HG03378 (cell line): ENCODE measurements around the gene PACC1.
A peak's percentile ranks its signal among the peaks of the same experiment; 100 is the strongest.

ENCODE experiments used
- ATAC-seq: cut with Tn5 transposase; IDR thresholded peaks from one replicate; pipeline ENCODE4 v1.9.1; 2021; ENCODE audit warnings: mild to moderate bottlenecking, moderate library complexity; ENCODE audit not compliant: unreplicated experiment

PACC1 gene

GRCh38 chr1:212438831-212439237 lies 24.1 kb upstream of the PACC1 start:
- no peak for ATAC-seq

DNA sequence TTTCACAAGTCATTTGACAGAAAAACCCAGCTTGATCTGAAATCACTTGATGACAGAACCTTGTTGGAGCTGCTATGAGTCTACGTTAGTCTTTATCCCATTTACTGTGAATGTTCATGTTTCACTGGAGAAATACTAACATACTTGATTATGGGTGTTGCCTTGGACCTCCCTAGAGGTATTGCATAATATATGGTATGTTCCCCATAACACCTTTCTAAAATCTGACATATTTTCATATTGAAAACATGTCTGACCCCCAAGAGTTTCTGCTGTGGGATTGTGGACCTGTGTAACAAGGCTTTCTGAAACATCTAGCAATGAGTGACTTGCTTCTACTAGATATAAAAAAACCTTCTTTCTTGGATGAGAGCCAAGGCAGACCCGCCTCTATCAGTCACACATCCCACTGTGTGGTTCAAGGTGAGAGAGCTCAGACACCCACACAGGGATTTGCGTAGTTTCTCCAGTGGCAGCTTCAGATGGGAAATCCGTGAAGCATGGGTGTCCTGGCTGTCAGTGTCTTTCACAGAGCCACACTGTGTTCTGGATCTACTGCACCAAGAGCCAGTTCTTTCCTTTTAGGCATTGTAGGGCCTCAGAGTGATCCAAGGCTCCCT lies 22.6 kb upstream of the PACC1 start:
- no peak for ATAC-seq

GRCh38 chr1:212434992-212435391 lies 20.3 kb upstream of the PACC1 start:
- ATAC-seq, result no peak

- ATAC-seq, result no peak
Measured at GRCh38 chr1:212433577-212434462, 19.1 kb upstream of the PACC1 start.

- peak; percentile 75 for ATAC-seq
Measured at GRCh38 chr1:212432661-212433576, 18.2 kb upstream of the PACC1 start, which contains the start of gene NENF. TSS of gene NENF (plus strand) at chr1:212432920. CDS start at chr1:212432944, 24 bp downstream.

DNA sequence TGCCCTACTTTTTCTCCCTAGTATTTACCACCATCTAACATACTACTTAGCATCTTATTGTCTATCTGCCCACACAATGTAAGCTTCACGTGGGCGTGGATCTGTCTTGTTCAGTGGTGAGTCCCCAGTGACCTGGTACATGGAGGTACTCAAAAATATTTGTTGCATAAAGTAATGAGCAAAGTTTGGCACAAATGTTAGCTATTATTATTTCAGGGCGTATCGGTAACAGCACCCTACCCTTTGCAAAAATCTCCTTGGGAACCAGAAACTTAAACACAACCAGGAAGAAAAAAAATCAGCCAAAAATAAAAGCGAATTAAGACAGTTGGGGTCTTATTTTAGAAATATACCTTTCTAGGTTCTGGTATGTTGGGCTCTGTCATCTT lies 17.6 kb upstream of the PACC1 start:
- peak; percentile 5 for ATAC-seq

GRCh38 chr1:212431644-212432043 lies 17.0 kb upstream of the PACC1 start:
- no peak for ATAC-seq

GRCh38 chr1:212430955-212431394 lies 16.3 kb upstream of the PACC1 start:
- ATAC-seq, result no peak

DNA sequence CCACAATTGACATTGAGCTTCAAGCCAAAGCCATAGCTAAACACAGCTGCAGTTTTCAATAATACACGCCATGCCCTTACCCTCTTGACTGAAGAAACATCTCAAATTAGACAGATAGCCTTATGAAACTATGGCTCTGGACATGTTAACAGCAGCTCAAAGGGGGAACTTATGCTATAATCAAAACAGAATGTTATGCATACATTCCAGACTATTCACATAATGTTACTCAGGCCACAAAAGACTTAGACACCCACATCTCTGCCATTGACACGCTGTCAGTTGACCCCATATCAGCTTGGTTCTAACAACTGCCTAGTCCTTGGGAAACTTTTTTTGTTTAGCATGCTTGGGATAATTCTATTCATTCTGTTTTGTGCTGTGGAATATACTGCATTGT lies 15.7 kb upstream of the PACC1 start:
- no peak for ATAC-seq

- ATAC-seq, result no peak
Measured at GRCh38 chr1:212428496-212428895, 13.8 kb upstream of the PACC1 start.

DNA sequence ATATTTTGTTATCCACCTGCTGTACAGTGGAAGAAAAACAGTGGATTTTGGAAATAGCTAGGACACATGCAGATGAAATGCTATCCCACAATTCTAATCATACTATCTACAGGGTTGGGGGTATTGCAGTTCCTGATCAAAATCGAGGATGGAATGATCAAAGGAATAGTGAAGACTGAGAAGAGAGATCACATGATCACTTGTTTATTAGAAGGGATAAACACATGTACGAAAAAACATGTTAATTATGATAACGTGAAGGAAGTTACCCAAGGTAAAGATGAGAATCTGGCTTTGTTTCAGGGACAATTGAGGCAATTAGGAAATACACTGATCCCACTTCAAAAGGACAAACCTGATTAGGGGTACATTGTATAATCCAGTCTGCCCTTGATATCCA lies 9.2 kb upstream of the PACC1 start:
- ATAC-seq, result no peak

DNA sequence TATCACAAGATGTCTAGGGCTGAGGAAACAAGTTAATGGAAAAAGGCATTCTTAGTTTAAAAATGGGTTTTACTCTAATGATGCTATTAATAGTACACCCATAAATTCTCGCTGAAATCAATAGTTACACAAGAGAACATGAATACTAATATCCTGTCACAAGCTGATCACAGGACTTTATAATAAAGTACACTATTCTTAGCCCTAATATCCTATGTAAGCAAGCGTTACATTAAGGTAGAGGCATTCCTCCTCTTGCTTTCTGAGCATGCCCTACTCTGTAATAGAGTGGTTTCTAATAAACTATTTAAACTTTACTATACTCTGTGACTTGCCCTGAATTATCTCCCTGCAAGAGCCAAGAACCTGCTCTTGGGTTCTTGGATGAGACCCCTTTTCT lies 6.5 kb upstream of the PACC1 start:
- no peak for ATAC-seq

DNA sequence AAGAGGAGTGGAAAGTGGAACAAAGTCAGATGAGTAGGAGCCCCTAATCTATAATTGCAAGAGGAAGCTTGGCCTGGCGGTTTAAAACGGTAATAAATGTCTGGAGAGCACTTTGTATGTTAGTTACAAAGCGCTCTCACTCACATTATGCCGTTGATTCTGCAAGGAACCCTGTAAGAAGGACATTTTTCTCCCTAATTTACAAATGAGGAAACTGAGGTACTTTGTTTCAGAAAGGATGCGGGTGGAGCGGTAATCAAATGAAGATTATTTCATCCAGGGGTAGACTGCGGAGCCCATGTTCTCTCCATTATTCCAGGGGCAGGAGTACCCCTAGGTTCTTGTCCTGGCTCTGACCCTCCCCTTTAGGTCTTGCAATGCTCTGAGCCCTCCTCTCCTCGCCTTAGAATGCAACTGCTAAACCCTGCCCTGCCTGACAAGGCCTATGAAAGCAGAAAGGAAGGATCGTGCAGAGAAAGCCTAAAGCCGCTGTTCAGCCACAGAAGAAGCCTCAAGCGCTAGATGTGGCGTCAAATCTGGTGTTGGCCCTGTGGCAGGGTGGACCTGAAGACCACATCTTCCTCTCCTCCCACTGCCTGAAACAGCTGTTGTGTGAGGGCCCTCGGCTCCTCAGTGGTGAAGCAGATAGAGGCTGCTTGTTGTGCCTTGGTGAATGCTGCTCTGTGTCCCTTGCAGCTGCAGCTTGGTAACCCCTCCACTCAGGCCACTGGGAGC lies 588 bp upstream of the PACC1 start:
- ATAC-seq, result no peak

DNA sequence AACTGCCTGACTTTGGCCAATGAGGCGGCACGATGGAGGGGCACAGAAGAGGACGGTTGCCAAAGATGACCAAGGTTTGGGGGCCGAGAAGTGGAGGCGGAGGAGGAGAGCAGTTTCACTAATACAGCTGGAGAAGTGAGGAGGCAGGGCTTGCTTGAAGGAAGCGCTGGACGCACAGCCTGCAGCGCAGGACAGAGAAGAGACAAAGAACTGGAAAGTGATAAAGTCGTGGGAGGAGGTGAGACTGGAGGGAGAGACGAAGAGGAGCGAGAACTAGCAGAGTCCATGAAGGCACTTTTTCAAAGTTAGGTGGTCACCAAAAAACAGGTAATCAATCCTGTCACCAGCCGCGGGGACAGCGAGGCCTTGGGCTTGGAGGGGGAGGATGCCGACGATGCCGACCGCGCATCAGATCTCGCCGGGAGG lies 771 bp downstream of the PACC1 start:
- peak; percentile 5 for ATAC-seq

DNA sequence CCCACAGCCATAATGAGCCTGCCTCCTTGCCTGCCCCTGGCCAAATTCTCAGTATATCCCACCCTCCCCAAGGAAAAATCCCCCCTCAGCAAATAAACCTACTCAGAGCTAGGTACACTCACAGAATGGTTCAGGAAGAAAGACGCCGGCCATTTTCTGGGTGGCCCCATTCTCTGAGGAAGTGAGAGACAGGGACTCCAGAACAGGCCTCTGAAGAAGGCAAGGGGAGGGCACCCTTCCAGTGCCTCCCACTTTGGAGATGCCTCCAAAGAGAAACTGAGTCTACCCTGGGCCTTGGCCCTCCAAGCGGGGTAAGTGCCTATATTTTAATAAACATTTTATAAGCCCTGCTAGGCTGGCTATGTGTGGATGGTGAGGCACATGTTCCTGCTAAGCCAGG lies 2.3 kb downstream of the PACC1 start:
- no peak for ATAC-seq

DNA sequence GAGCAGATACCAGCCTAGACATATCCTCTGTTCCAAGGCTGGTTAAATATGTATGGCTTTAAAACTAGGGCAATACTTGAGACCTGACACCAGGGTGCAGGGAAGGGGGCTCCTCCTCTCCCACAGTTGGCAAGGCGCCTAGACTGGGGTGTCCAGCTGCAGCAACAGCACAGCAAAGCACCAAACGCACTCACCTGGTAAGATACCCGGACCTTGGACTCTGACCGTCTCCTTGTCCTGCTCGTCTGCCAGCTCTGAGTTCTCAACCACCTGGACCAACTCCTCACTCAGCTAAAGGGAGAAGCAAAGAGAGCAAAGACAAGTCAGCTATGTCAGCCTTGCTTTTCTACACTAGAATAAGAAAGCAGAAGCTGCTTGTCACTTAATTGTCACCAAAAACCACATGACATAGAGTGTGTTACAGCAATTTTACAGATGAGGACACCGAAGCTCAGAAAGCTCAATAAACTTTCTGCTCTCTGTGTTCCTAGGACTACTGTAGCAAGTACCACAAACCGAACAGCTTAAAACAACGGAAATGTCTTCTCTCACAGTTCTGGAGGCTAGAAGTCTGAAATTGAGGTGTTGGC lies 4.4 kb downstream of the PACC1 start:
- no peak for ATAC-seq

DNA sequence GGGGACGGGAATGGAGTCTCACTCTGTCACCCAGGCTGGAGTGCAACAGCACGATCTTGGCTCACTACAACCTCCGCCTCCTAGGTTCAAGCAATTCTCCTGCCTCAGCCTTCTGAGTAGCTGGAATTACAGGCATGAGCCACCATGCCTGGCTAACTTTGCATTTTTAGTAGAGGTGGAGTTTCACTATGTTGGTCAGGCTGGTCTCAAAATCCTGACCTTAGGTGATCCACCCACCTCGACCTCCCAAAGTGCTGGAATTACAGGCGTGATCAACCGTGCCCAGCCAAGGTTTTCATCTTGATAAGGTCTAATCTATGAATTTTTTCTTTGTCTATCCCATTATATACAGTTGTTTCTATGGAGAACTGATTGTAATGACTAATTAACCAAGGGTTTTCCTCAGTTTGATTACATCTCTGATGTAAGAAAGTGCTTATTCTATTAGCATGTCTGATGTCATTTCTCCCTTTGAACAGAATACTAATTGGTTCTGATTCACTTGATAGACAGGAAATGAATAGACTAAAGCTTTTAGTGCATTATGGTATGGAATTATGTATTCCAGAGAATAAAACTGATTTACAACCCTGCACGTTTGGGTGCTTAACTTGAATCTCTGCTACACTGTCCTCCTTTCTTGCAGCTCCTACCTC lies 11.9 kb downstream of the PACC1 start:
- ATAC-seq, result no peak

DNA sequence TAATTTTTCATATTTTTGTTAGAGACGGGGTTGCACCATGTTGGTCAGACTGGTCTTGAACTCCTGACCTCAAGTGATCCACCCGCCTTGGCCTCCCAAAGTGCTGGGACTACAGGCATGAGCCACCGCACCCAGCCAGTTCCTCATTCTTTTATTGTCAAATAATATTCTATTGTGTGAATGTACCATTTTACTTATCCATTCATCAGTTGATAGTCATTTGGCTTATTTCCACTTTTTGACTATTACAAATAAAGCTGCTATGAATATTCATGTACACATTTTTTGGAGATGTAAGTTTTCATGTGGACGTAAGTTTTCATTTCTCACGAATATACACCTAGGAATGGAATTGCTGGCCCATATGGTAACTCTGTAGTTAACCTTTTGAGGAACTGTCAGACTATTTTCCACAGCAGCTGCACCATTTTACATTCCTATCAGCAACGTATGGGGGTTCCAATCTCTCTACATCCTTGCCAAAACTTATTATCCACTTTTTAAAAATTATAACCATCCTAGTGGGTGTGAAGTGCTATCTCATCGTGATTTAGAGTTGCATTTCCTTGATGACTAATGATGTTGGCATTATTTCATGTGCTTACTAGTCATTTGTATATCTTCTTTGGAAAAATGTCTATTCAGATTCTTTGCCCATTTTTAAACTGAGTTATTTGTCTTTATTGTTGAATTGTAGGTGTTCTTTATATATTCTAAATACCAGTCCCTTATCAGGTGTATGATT lies 12.7 kb downstream of the PACC1 start:
- ATAC-seq, result no peak

GRCh38 chr1:212401042-212401441 lies 13.6 kb downstream of the PACC1 start:
- no peak for ATAC-seq
